Measurements from ENCODE around the gene BMS1. TPM values are rescaled to one million over a fixed set of nuclear protein-coding genes. Genes with fewer than 3 reads are reported as not detected.

Gene BMS1
- total RNA-seq, 2 experiments from 2014 or later: 17.5 to 18.1 TPM

GRCh38 chr10:42755028-42755451 is 27.6 kb upstream of the BMS1 start:
- Mint-ChIP-seq H3K27ac (no peak overlapping the region), H3K9me3 (ENCODE audit: insufficient read depth) (no peaks in the 10 kb centered on the region), H3K4me1 (ENCODE audit: low read depth) (peaks cover 11% of the 10 kb centered on the region), H3K4me3 (peak overlapping the region; percentile 3), H3K27me3 (ENCODE audit: low read depth) (peaks cover 39% of the 10 kb centered on the region), H3K36me3 (ENCODE audit: low read depth) (no peaks in the 10 kb centered on the region)
- DNase-seq (no peak), ATAC-seq (no peak)
- ChIA-PET CTCF (no interaction called here), POLR2A (interaction anchor here (1.4 kb wide), 1 partner anchor 28 kb away, joined by 5 read pairs; the partner anchor contains the start of gene BMS1)

DNA sequence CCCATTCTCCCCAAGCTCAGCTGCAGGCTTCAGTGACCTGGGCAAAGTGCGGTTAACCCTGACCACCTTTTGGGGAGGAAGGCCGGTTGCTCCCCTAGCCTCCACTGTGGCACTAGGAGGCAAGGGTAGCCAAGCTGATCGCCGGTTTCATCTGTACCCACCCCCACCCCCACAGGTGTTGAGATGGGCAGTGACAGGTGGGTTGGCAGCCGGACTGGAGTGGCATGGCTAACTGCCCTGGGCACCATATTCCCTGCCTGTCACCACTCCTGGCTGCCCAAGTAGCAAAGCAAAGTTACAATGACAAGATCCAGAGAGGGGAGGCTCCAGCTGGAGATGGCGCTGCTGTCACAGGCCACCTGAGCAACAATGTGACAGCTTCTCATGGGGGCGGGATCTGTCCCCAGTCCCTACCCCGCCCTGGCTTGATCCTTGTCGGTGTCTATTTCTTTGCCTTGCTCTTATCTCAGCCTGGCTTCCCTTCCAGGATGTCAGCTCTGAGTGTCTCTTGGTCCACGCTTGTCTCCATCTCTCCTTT is 27.0 kb upstream of the BMS1 start:
- ChIA-PET POLR2A (no interaction called here), CTCF (no interaction called here)
- Mint-ChIP-seq H3K27me3 (ENCODE audit: low read depth) (peaks cover 38% of the 10 kb centered on the region), H3K4me1 (ENCODE audit: low read depth) (peaks cover 11% of the 10 kb centered on the region), H3K4me3 (no peak overlapping the region), H3K36me3 (ENCODE audit: low read depth) (no peaks in the 10 kb centered on the region), H3K9me3 (ENCODE audit: insufficient read depth) (no peaks in the 10 kb centered on the region), H3K27ac (no peak overlapping the region)
- DNase-seq (no peak), ATAC-seq (no peak)

- H3K4me3 Mint-ChIP-seq: no peak overlapping the region
- no peak for DNase-seq
- no peaks in the 10 kb centered on the region for H3K36me3 Mint-ChIP-seq (ENCODE audit: low read depth)
- ATAC-seq: no peak
- H3K9me3 Mint-ChIP-seq (ENCODE audit: insufficient read depth): peaks cover 3% of the 10 kb centered on the region
- POLR2A ChIA-PET: no interaction called here
- peaks cover 12% of the 10 kb centered on the region for H3K27me3 Mint-ChIP-seq (ENCODE audit: low read depth)
- CTCF ChIA-PET: no interaction called here
- H3K27ac Mint-ChIP-seq: no peak overlapping the region
- H3K4me1 Mint-ChIP-seq (ENCODE audit: low read depth): no peaks in the 10 kb centered on the region
Observed at GRCh38 chr10:42767906-42768305, 14.7 kb upstream of the BMS1 start.

- Mint-ChIP-seq H3K9me3 (ENCODE audit: insufficient read depth) (peaks cover 3% of the 10 kb centered on the region), H3K4me1 (ENCODE audit: low read depth) (no peaks in the 10 kb centered on the region), H3K4me3 (no peak overlapping the region), H3K27me3 (ENCODE audit: low read depth) (peaks cover 9% of the 10 kb centered on the region), H3K36me3 (ENCODE audit: low read depth) (no peaks in the 10 kb centered on the region), H3K27ac (no peak overlapping the region)
- CTCF ChIA-PET: interaction anchor here (1.1 kb wide), 1 partner anchor 433 kb away, joined by 3 read pairs; no protein-coding TSS in a partner anchor
- ATAC-seq (no peak), DNase-seq (no peak)
- POLR2A ChIA-PET: no interaction called here
Observed at GRCh38 chr10:42768581-42769152, 13.9 kb upstream of the BMS1 start.

GRCh38 chr10:42769173-42769572 is 13.4 kb upstream of the BMS1 start:
- Mint-ChIP-seq H3K9me3 (ENCODE audit: insufficient read depth) (peaks cover 3% of the 10 kb centered on the region), H3K36me3 (ENCODE audit: low read depth) (no peaks in the 10 kb centered on the region), H3K4me1 (ENCODE audit: low read depth) (no peaks in the 10 kb centered on the region), H3K4me3 (no peak overlapping the region), H3K27me3 (ENCODE audit: low read depth) (peaks cover 3% of the 10 kb centered on the region), H3K27ac (no peak overlapping the region)
- ATAC-seq (no peak), DNase-seq (no peak)
- ChIA-PET POLR2A (no interaction called here), CTCF (interaction anchor here (1.1 kb wide), 1 partner anchor 433 kb away, joined by 3 read pairs; no protein-coding TSS in a partner anchor)

- DNase-seq (no peak), ATAC-seq (no peak)
- Mint-ChIP-seq H3K27ac (no peak overlapping the region), H3K27me3 (ENCODE audit: low read depth) (peaks cover 3% of the 10 kb centered on the region), H3K4me3 (no peak overlapping the region), H3K36me3 (ENCODE audit: low read depth) (no peaks in the 10 kb centered on the region), H3K4me1 (ENCODE audit: low read depth) (no peaks in the 10 kb centered on the region), H3K9me3 (ENCODE audit: insufficient read depth) (peaks cover 3% of the 10 kb centered on the region)
- CTCF ChIA-PET: interaction anchor here (1.1 kb wide), 1 partner anchor 432 kb away, joined by 3 read pairs; no protein-coding TSS in a partner anchor
- POLR2A ChIA-PET: no interaction called here
Observed at GRCh38 chr10:42769673-42770072, 12.9 kb upstream of the BMS1 start.

DNA sequence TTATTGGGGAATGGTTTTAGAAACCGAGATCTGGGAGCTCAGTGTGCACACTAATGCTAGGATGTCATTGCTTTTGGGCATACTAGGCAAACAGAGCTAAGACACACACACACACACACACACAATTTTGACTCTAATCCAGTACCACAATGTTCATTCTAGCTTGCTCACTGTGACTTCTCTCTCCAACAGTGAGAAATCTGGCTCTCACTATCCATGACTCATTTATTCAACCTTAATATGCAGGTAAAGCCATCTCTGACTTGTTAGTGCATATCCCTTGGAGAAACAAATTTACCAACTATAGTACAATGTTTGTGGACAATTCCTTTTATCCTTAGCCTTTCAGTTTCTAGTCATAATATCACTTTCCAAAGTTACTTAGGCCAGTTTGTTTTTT is 5.9 kb upstream of the BMS1 start:
- peaks cover 14% of the 10 kb centered on the region for H3K27me3 Mint-ChIP-seq (ENCODE audit: low read depth)
- H3K27ac Mint-ChIP-seq: no peak overlapping the region
- ATAC-seq: no peak
- peaks cover 3% of the 10 kb centered on the region for H3K9me3 Mint-ChIP-seq (ENCODE audit: insufficient read depth)
- DNase-seq: no peak
- peaks cover 5% of the 10 kb centered on the region for H3K4me1 Mint-ChIP-seq (ENCODE audit: low read depth)
- no peak overlapping the region for H3K4me3 Mint-ChIP-seq
- H3K36me3 Mint-ChIP-seq (ENCODE audit: low read depth): no peaks in the 10 kb centered on the region
- POLR2A ChIA-PET: no interaction called here
- CTCF ChIA-PET: no interaction called here

DNA sequence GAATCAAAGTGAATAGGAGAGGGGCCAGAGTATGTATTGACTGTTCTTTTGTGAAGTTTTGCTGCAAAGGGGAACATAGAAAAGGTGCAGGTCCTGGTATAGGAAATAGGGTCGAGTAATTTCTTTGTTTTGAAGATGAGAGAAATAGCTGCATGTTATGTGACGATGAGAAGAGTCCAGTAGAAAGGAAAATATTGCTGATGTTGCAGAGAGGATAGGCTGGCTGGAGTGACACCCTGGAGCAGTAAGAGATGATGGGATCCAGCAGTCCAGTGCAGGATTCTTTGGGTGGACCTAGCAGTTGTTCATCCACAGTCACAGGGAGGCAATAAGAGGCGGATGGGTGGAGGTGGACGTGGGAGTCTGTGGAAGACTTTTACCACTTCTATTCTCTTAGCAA is 2.1 kb upstream of the BMS1 start:
- POLR2A ChIA-PET: no interaction called here
- Mint-ChIP-seq H3K27ac (peak overlapping the region; percentile 7), H3K4me3 (no peak overlapping the region), H3K36me3 (ENCODE audit: low read depth) (peaks cover 11% of the 10 kb centered on the region), H3K9me3 (ENCODE audit: insufficient read depth) (no peaks in the 10 kb centered on the region), H3K27me3 (ENCODE audit: low read depth) (peaks cover 14% of the 10 kb centered on the region), H3K4me1 (ENCODE audit: low read depth) (peaks cover 26% of the 10 kb centered on the region)
- ATAC-seq (no peak), DNase-seq (no peak)
- CTCF ChIA-PET: no interaction called here

DNA sequence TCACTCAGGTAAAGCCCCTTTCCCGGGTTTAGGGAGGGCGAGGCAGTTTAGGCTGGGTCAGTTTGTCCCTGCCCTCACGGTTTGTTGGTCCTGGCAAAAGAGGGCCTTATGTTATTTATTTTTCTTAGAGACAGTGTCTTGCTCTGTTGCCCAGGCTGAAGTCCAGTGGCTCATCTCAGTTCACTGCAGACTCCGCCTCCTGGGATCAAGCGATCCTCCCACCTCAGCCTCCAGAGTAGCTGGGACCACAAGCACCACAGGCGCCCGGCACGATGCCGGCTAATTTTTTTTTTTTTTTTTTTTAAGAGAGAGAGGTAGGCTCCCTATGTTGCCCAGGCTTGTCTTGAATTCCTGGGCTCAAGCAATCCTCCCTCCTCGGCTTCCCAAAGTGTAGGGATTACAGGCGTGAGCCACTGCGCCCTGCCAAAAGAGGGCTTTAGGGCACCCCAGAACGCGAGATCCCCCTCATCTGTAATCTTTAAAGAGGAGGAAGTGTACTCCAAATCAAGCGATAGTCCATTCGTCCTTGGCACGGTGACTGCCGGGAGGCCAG is 626 bp upstream of the BMS1 start:
- H3K36me3 Mint-ChIP-seq (ENCODE audit: low read depth): peaks cover 22% of the 10 kb centered on the region
- H3K27me3 Mint-ChIP-seq (ENCODE audit: low read depth): peaks cover 3% of the 10 kb centered on the region
- no peak for DNase-seq
- H3K9me3 Mint-ChIP-seq (ENCODE audit: insufficient read depth): no peaks in the 10 kb centered on the region
- H3K4me1 Mint-ChIP-seq (ENCODE audit: low read depth): peaks cover 29% of the 10 kb centered on the region
- peak overlapping the region; percentile 93 for H3K4me3 Mint-ChIP-seq
- POLR2A ChIA-PET: interaction anchor here (0.6 to 1.8 kb wide), 6 partner anchors 11 to 357 kb away, joined by 3 to 8 read pairs (median 4); partner anchors contain the start of gene ZNF33B
- ATAC-seq: no peak
- peak overlapping the region; percentile 98 for H3K27ac Mint-ChIP-seq
- CTCF ChIA-PET: interaction anchor here (1.5 kb wide), 1 partner anchor 29 kb away, joined by 4 read pairs; no protein-coding TSS in a partner anchor

GRCh38 chr10:42783181-42783549 is 570 bp downstream of the BMS1 start:
- ChIA-PET CTCF (interaction anchor here (0.7 to 1.5 kb wide), 4 partner anchors 30 to 422 kb away, joined by 3 to 4 read pairs (median 4); no protein-coding TSS in a partner anchor), POLR2A (interaction anchor here (0.8 to 1.8 kb wide), 9 partner anchors 10 to 356 kb away, joined by 3 to 8 read pairs (median 4); partner anchors contain the start of gene ZNF33B)
- Mint-ChIP-seq H3K36me3 (ENCODE audit: low read depth) (peaks cover 27% of the 10 kb centered on the region), H3K4me1 (ENCODE audit: low read depth) (peaks cover 29% of the 10 kb centered on the region), H3K9me3 (ENCODE audit: insufficient read depth) (no peaks in the 10 kb centered on the region), H3K27ac (peak overlapping the region; percentile 98), H3K27me3 (ENCODE audit: low read depth) (no peaks in the 10 kb centered on the region), H3K4me3 (peak overlapping the region; percentile 93)
- ATAC-seq (peak; percentile 17), DNase-seq (peak; percentile 29)

GRCh38 chr10:42785759-42786158 is 3.2 kb downstream of the BMS1 start:
- ChIA-PET POLR2A (no interaction called here), CTCF (no interaction called here)
- Mint-ChIP-seq H3K9me3 (ENCODE audit: insufficient read depth) (no peaks in the 10 kb centered on the region), H3K4me3 (no peak overlapping the region), H3K27me3 (ENCODE audit: low read depth) (no peaks in the 10 kb centered on the region), H3K4me1 (ENCODE audit: low read depth) (peaks cover 29% of the 10 kb centered on the region), H3K27ac (no peak overlapping the region), H3K36me3 (ENCODE audit: low read depth) (peaks cover 40% of the 10 kb centered on the region)
- ATAC-seq (no peak), DNase-seq (no peak)

DNA sequence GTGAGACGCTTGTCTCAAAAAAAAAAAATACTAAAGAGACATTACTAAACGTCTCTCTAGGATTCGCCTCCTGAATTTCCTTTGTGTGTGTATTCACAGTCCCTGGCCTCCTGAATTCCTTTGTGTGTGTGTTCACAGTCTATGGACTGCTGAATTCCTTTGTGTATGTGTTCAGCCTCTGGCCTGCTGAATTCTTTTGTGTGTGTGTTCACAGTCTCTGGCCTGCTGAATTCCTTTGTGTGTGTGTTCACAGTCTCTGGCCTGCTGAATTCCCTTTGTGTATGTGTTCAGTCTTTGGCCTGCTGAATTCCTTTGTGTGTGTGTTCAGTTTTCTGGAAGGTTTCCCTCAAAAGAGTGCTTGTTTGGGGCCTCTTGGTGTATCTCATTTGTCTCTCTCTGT is 8.2 kb downstream of the BMS1 start:
- Mint-ChIP-seq H3K4me3 (no peak overlapping the region), H3K4me1 (ENCODE audit: low read depth) (peaks cover 3% of the 10 kb centered on the region), H3K36me3 (ENCODE audit: low read depth) (peaks cover 67% of the 10 kb centered on the region), H3K9me3 (ENCODE audit: insufficient read depth) (no peaks in the 10 kb centered on the region), H3K27me3 (ENCODE audit: low read depth) (no peaks in the 10 kb centered on the region), H3K27ac (no peak overlapping the region)
- ChIA-PET POLR2A (no interaction called here), CTCF (no interaction called here)
- no peak for ATAC-seq
- no peak for DNase-seq

All from activated CD8-positive, alpha-beta T cell treated with anti-CD3 and anti-CD28 coated beads, Interleukin-2, amount 10 ng/mL, durations not matched to agents 7 days and 5 days (primary cell).